H1 (cell line): ENCODE results near the gene BTN1A1. TPM values are rescaled to one million over a fixed set of nuclear protein-coding genes. Genes with fewer than 3 reads are reported as not detected.

Source experiments
- CTCF ChIA-PET: fragments of 300-600 bp; sonication (Branson Sonifier 250); formaldehyde crosslinking; loops from one replicate; lab custom pipeline; 2021; ENCODE audit not compliant: partially characterized antibody; lab: Charles Lee
- POLR2A ChIA-PET: fragments of 300-600 bp; sonication (Branson Sonifier 250); formaldehyde crosslinking; loops from one replicate; lab custom pipeline; 2021; ENCODE audit warnings: inconsistent platforms; ENCODE audit not compliant: partially characterized antibody; lab: Charles Lee
- DNase-seq, 2 experiments: peaks; one replicate each; pipeline versions ENCODE4 v3.0.0 to v3.0.0-alpha.2; 2010 to 2022; ENCODE audit warnings: low spot score in 2 of 2, low read depth in 1 of 2, mixed read lengths in 1 of 2
- FAIRE-seq: peaks from 2 replicates; lab custom pipeline; 2011; peaks lifted over from hg19 to GRCh38; lab: Jason Lieb, UNC
- H2AFZ ChIP-seq: 2 replicates; pipeline ENCODE4 v1.8.1; 2012; ENCODE audit warnings: low read length, inconsistent platforms
- H2AK5ac ChIP-seq: 2 replicates; pipeline ENCODE4 v1.6.1; 2013; ENCODE audit warnings: low read depth, low read length
- H2BK120ac ChIP-seq: replicated peaks from 2 replicates; pipeline ENCODE3; 2013; ENCODE audit warnings: low read depth, low read length, inconsistent platforms
- H2BK12ac ChIP-seq: 2 replicates; pipeline ENCODE4 v1.6.1; 2013; ENCODE audit warnings: low read depth, low read length
- H2BK15ac ChIP-seq: 2 replicates; pipeline ENCODE4 v1.6.1; 2013; ENCODE audit warnings: low read length
- H2BK20ac ChIP-seq: 2 replicates; pipeline ENCODE4 v1.6.1; 2013; ENCODE audit warnings: low read length
- H2BK5ac ChIP-seq: 2 replicates; pipeline ENCODE4 v1.6.1; 2013; ENCODE audit warnings: low read depth, low read length
- H3K14ac ChIP-seq: 2 replicates; pipeline ENCODE4 v1.6.1; 2013; ENCODE audit warnings: inconsistent platforms; ENCODE audit not compliant: insufficient read length
- H3K18ac ChIP-seq: 2 replicates; pipeline ENCODE4 v1.6.1; 2013; ENCODE audit warnings: low read length; ENCODE audit errors: extremely low read depth
- H3K23ac ChIP-seq: 2 replicates; pipeline ENCODE4 v1.6.1; 2013; ENCODE audit warnings: inconsistent platforms; ENCODE audit not compliant: insufficient read length
- H3K23me2 ChIP-seq: 2 replicates; pipeline ENCODE4 v1.6.1; 2013; ENCODE audit warnings: low read depth, low read length
- H3K27ac ChIP-seq: 2 replicates; pipeline ENCODE4 v1.6.1; 2011; ENCODE audit warnings: low read depth, low read length, inconsistent platforms
- H3K27me3 ChIP-seq, 4 experiments: replicated peaks in 1 of 4; 1 replicate in 1 of 4; 2 replicates in 3 of 4; pipeline versions ENCODE4 v1.6.1 to v1.8.1; 2011 to 2013; ENCODE audit warnings: low read length in 3 of 4, mild to moderate bottlenecking in 3 of 4, inconsistent platforms in 2 of 4, mixed read lengths in 2 of 4, moderate library complexity in 1 of 4; ENCODE audit not compliant: control insufficient read depth in 3 of 4, insufficient read depth in 3 of 4; ENCODE audit errors: extremely low read depth in 1 of 4
- H3K36me3 ChIP-seq, 4 experiments: 2 replicates each; pipeline versions ENCODE4 v1.6.1 to v1.8.1; 2011 to 2013; ENCODE audit warnings: mild to moderate bottlenecking in 4 of 4, low read length in 3 of 4, moderate library complexity in 2 of 4, control low read depth in 1 of 4, inconsistent platforms in 1 of 4; ENCODE audit not compliant: insufficient read depth in 4 of 4, control insufficient read depth in 2 of 4
- H3K4ac ChIP-seq: replicated peaks from 2 replicates; pipeline ENCODE3; 2013; ENCODE audit warnings: low read length, low read depth, mixed read lengths, inconsistent platforms; ENCODE audit not compliant: insufficient read length
- H3K4me1 ChIP-seq, 4 experiments: replicated peaks in 1 of 4; 1 replicate in 1 of 4; 2 replicates in 3 of 4; pipeline versions ENCODE4 v1.6.1 to v1.8.1; 2011 to 2013; ENCODE audit warnings: low read length in 3 of 4, inconsistent platforms in 2 of 4, mixed read lengths in 1 of 4; ENCODE audit not compliant: insufficient read depth in 4 of 4, control insufficient read depth in 3 of 4
- H3K4me2 ChIP-seq, 2 experiments: 2 replicates each; pipeline versions ENCODE4 v1.6.1 to v1.8.1; 2011 to 2013; ENCODE audit warnings: low read depth in 2 of 2, low read length in 2 of 2, control low read depth in 1 of 2, inconsistent platforms in 1 of 2, mild to moderate bottlenecking in 1 of 2; ENCODE audit not compliant: insufficient read depth in 1 of 2
- H3K4me3 ChIP-seq, 4 experiments: fragments of 200-600, 300-600 bp in 1 of 4; sonication (generic), shearing (Covaris generic), sonication (Bioruptor Twin) in 1 of 4; 2 replicates each; pipeline versions ENCODE4 v1.5.1 to v1.8.1; 2011 to 2016; ENCODE audit warnings: low read length in 4 of 4, low read depth in 3 of 4, control low read depth in 2 of 4, inconsistent platforms in 2 of 4, mild to moderate bottlenecking in 2 of 4, mixed read lengths in 1 of 4, moderate library complexity in 1 of 4; ENCODE audit not compliant: insufficient read depth in 2 of 4; ENCODE audit errors: extremely low read depth in 1 of 4
- H3K56ac ChIP-seq: replicated peaks from 2 replicates; pipeline ENCODE3; 2013; ENCODE audit warnings: low read depth, mild to moderate bottlenecking, mixed read lengths, low read length, inconsistent platforms; ENCODE audit not compliant: insufficient read length
- H3K79me1 ChIP-seq: 2 replicates; pipeline ENCODE4 v1.6.1; 2013; ENCODE audit warnings: low read depth, low read length, control low read depth
- H3K79me2 ChIP-seq, 2 experiments: 2 replicates each; pipeline versions ENCODE4 v1.6.1 to v1.8.1; 2012 to 2013; ENCODE audit warnings: low read length in 2 of 2, mild to moderate bottlenecking in 2 of 2, inconsistent platforms in 1 of 2; ENCODE audit not compliant: insufficient read depth in 2 of 2, control insufficient read depth in 1 of 2
- H3K9ac ChIP-seq, 4 experiments: replicated peaks in 1 of 4; 1 replicate in 1 of 4; 2 replicates in 3 of 4; pipeline versions ENCODE4 v1.6.1 to v1.8.1; 2011 to 2013; ENCODE audit warnings: low read depth in 3 of 4, low read length in 3 of 4, control low read depth in 2 of 4, mild to moderate bottlenecking in 2 of 4, moderate library complexity in 2 of 4, inconsistent platforms in 1 of 4; ENCODE audit errors: extremely low read depth in 1 of 4
- H3K9me3 ChIP-seq, 2 experiments: 2 replicates each; pipeline versions ENCODE4 v1.6.1 to v1.8.1; 2012 to 2013; ENCODE audit warnings: mild to moderate bottlenecking in 2 of 2, moderate library complexity in 2 of 2, control low read depth in 1 of 2, inconsistent platforms in 1 of 2, low read depth in 1 of 2, low read length in 1 of 2, mixed read lengths in 1 of 2; ENCODE audit not compliant: insufficient read depth in 2 of 2
- H4K20me1 ChIP-seq, 2 experiments: replicated peaks in 1 of 2; 2 replicates each; pipeline versions ENCODE3 to v1.8.1; 2011 to 2013; ENCODE audit warnings: inconsistent platforms in 2 of 2, low read length in 2 of 2, mild to moderate bottlenecking in 1 of 2; ENCODE audit not compliant: insufficient read depth in 2 of 2, control insufficient read depth in 1 of 2
- H4K5ac ChIP-seq: 2 replicates; pipeline ENCODE4 v1.6.1; 2013; ENCODE audit warnings: low read length, low read depth, mixed read lengths, inconsistent platforms; ENCODE audit not compliant: insufficient read length
- H4K8ac ChIP-seq: 2 replicates; pipeline ENCODE4 v1.8.0; 2013; ENCODE audit warnings: mild to moderate bottlenecking, moderate library complexity, low read length, inconsistent platforms; ENCODE audit not compliant: insufficient read depth; ENCODE audit errors: extremely low read depth
- H4K91ac ChIP-seq: replicated peaks from 2 replicates; pipeline ENCODE3; 2013; ENCODE audit warnings: low read length, mixed read lengths, inconsistent platforms; ENCODE audit not compliant: insufficient read length
- ASH2L ChIP-seq: fragments of 200-600, 300-600 bp; sonication (generic); IDR thresholded peaks from one replicate; pipeline ENCODE4 v1.7.1; 2017; ENCODE audit warnings: low read length
- ATF2 ChIP-seq: IDR thresholded peaks from 2 replicates; pipeline ENCODE4 v1.6.1; 2012; ENCODE audit warnings: low read length, inconsistent platforms
- CBX8 ChIP-seq: fragments of 300-800, 300-1000 bp; sonication (generic); IDR thresholded peaks from 2 replicates; pipeline ENCODE4 v1.7.1; 2016; ENCODE audit warnings: low read depth, low read length, borderline replicate concordance
- CEBPB ChIP-seq: IDR thresholded peaks from 2 replicates; pipeline ENCODE4 v1.6.1; 2012; ENCODE audit warnings: low read depth, low read length
- CHD2 ChIP-seq: IDR thresholded peaks from 2 replicates; pipeline ENCODE4 v1.6.1; 2012; ENCODE audit warnings: low read length, improper control_type of control experiment
- EGR1 ChIP-seq: IDR thresholded peaks from 2 replicates; pipeline ENCODE4 v1.6.1; 2011; ENCODE audit warnings: low read depth, low read length, borderline replicate concordance
- MAFK ChIP-seq: IDR thresholded peaks from 2 replicates; pipeline ENCODE4 v1.6.1; 2012; ENCODE audit warnings: low read depth, mild to moderate bottlenecking, improper control_type of control experiment, low read length
- RBBP5 ChIP-seq: IDR thresholded peaks from 2 replicates; pipeline ENCODE4 v1.7.1; 2012; ENCODE audit warnings: low read depth, mild to moderate bottlenecking, inconsistent platforms, low read length, moderate library complexity, borderline replicate concordance
- TAF7 ChIP-seq: optimal IDR thresholded peaks from 2 replicates; pipeline ENCODE3; 2011; ENCODE audit warnings: low read depth, mild to moderate bottlenecking, inconsistent platforms, low read length, moderate library complexity, borderline replicate concordance
- WGBS, 2 experiments: shearing (Covaris generic) in 1 of 2; methylation state at CpG; one replicate each; pipeline versions ENCODE4 v1.1.6 to v1.1.7; 2013 to 2015; ENCODE audit warnings: low lambda C conversion rate in 2 of 2, mixed read lengths in 2 of 2, inconsistent platforms in 1 of 2, low coverage in 1 of 2, missing lambda C conversion rate in 1 of 2; ENCODE audit not compliant: insufficient replicate concordance in 2 of 2, insufficient coverage in 1 of 2, insufficient read length in 1 of 2; ENCODE audit errors: extremely low coverage in 1 of 2, missing lambda C conversion rate in 1 of 2; 5-methylcytosine and 5-hydroxymethylcytosine counted together
- polyA plus RNA-seq, 7 experiments: library from polyadenylated mRNA; depleted of rRNA in 3 of 7; stranded (reverse) in 5 of 7; unstranded in 2 of 7; fragments of >200 nt in 5 of 7; fragments of 200-250 nt in 2 of 7; gene quantifications; 1 replicate in 5 of 7; 2 replicates in 1 of 7; 4 replicates in 1 of 7; pipeline versions ENCODE4 v1.2.1 to v1.2.3, GENCODE V29; 2011 to 2013; ENCODE audit warnings: missing spikeins in 2 of 7, mixed read lengths in 2 of 7
- total RNA-seq: library from RNA; stranded (reverse); fragmentation: NEBNext Ultra II Directional; extraction: Animal tissue kit (Norgen Biotek cat#: 25700); gene quantifications from 2 replicates; pipeline ENCODE4 v1.2.1, GENCODE V29; 2021
- TF ChIP-seq, protein P1 (sequence below): IDR thresholded peaks from 2 replicates; pipeline ENCODE4 v1.6.1; 2012; ENCODE audit warnings: inconsistent platforms

The BTN1A1 gene
- total and polyA plus RNA-seq, 2 of the 8 experiments (the other 6 are each of a cell fraction or from before 2014, with no cell fraction given), result 0.28 to 0.35 TPM

DNA sequence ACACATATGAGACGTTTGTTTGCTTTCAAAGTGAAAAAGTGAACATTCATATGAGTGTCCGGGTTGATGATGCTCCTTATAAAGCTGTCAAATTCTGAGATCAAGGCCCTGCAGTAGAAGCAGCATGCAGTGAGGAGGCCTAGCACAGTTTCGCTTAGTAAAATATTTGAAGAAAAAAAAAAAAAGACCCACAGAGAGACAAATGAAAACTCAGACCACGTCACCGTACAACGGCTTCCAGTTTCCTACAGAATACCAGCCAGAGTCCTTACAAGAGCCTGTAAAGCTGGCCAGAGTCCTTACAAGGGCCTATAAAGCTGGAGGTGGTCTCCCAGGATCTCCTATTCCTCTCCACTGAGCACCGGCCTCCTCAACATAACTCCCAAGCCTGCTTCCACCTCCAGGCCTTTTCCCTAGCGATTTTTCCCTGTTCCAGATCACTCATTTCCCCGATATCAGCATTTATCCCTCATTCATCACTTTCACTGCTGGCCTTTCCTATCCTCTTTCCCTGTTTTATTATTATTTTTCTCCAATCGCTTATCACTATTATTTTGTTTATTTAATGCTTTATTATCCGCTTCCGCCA, 36.6 kb downstream of the BTN1A1 start:
- Histone ChIP-seq H3K79me1 (no peaks in the 10 kb centered on the region; the same call in none of the 2 replicates), H2BK20ac (no peak overlapping the region), H3K56ac (no peak overlapping the region), H3K4me1 (peaks cover 0 to 4% (median 3%) of the 10 kb centered on the region in 4 experiments; a peak in 5 of 7 replicates), H3K9me3 (no peaks in the 10 kb centered on the region), H3K4ac (no peak overlapping the region), H3K14ac (no peak overlapping the region), H3K4me2 (peak overlapping the region; percentile 73 to 88), H2BK15ac (no peak overlapping the region), H3K27ac (no peak overlapping the region; the same call in 1 of the 2 replicates), H2AK5ac (no peak overlapping the region), H2BK120ac (no peak overlapping the region), H2BK12ac (no peak overlapping the region), H4K91ac (no peak overlapping the region), H3K79me2 (peaks cover 0 to 22% of the 10 kb centered on the region in 2 experiments; a peak in 2 of 4 replicates), H3K23me2 (peaks cover 10% of the 10 kb centered on the region; the same call in 1 of the 2 replicates), H2AFZ (peak overlapping the region; percentile 93), H3K23ac (no peak overlapping the region), H3K9ac (peak overlapping the region in 3 of 4 experiments; percentile 10 to 83 (median 19); a peak in 3 of 7 replicates), H4K8ac (no peak overlapping the region), H3K18ac (no peak overlapping the region), H3K4me3 (peak overlapping the region; percentile 73 to 87 (median 80)), H3K36me3 (no peaks in the 10 kb centered on the region; a peak in 1 of 8 replicates), H3K27me3 (no peaks in the 10 kb centered on the region), H2BK5ac (0 out of 2 replicates have a peak overlapping the region, but pooled peaks have one; percentile 0), H4K20me1 (no peaks in the 10 kb centered on the region), H4K5ac (no peak overlapping the region)
- ChIA-PET POLR2A (interaction anchor here (0.6 to 3.6 kb wide), 17 partner anchors 10 to 1271 kb away, joined by 3 to 40 read pairs (median 4); a partner anchor contains a TSS), CTCF (interaction anchor here (0.8 to 2.1 kb wide), 3 partner anchors 33 to 58 kb away, joined by 3 to 5 read pairs (median 4); no protein-coding TSS in a partner anchor)
- DNase-seq, result no peak
- 24% methylated on average over 12 of the region's 12 CpGs; no CpG with 5 or more reads in 1 of the 2 experiments for WGBS, 2 experiments
- no peak for FAIRE-seq
- TF ChIP-seq RBBP5 (no peak; the same call in 1 of the 2 replicates), ATF2 (no peak), CBX8 (no peak), CEBPB (no peak), ASH2L (no peak), MAFK (no peak), TAF7 (no peak), CHD2 (no peak), EGR1 (no peak)
- TF ChIP-seq, protein P1, sequence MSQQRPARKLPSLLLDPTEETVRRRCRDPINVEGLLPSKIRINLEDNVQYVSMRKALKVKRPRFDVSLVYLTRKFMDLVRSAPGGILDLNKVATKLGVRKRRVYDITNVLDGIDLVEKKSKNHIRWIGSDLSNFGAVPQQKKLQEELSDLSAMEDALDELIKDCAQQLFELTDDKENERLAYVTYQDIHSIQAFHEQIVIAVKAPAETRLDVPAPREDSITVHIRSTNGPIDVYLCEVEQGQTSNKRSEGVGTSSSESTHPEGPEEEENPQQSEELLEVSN, result no peak
